GM12878 (cell line): Measurements from ENCODE around the gene SHQ1. TPM values are rescaled to one million over a fixed set of nuclear protein-coding genes. Genes with fewer than 3 reads are reported as not detected.

Experiments used
- ATF7 ChIP-seq: fragments of 450-650 bp; IDR thresholded peaks from 2 replicates; pipeline ENCODE4 v1.6.1; 2016; ENCODE audit warnings: low read depth, mild to moderate bottlenecking
- BCL11A ChIP-seq: IDR thresholded peaks from 2 replicates; pipeline ENCODE4 v1.6.1; 2011; ENCODE audit warnings: low read depth, low read length
- CEBPB ChIP-seq, 2 experiments: fragments of 150-350 bp in 1 of 2; IDR thresholded peaks; 2 replicates each; pipeline ENCODE4 v1.6.1; 2012 to 2014; ENCODE audit warnings: low read depth in 2 of 2, low read length in 2 of 2, borderline replicate concordance in 1 of 2, inconsistent platforms in 1 of 2
- EGR1 ChIP-seq, 2 experiments: IDR thresholded peaks; 1 replicate in 1 of 2; 2 replicates in 1 of 2; pipeline ENCODE4 v1.6.1; 2011 to 2012; ENCODE audit warnings: low read depth in 2 of 2, low read length in 2 of 2, borderline replicate concordance in 1 of 2, mild to moderate bottlenecking in 1 of 2, moderate library complexity in 1 of 2
- EP300 ChIP-seq, 2 experiments: fragments of 150-350 bp in 1 of 2; IDR thresholded peaks; 2 replicates each; pipeline ENCODE4 v1.6.1; 2011 to 2012; ENCODE audit warnings: low read depth in 2 of 2, low read length in 2 of 2, borderline replicate concordance in 1 of 2, improper control_type of control experiment in 1 of 2, inconsistent platforms in 1 of 2; ENCODE audit not compliant: control insufficient read depth in 1 of 2
- GATAD2B ChIP-seq: fragments of 450-650 bp; conservative IDR thresholded peaks from 2 replicates; pipeline ENCODE4 v1.6.1; 2017; ENCODE audit warnings: low read depth, mild to moderate bottlenecking, moderate library complexity
- IKZF1 ChIP-seq: fragments of 450-650 bp; conservative IDR thresholded peaks from 2 replicates; pipeline ENCODE4 v1.6.1; 2017; ENCODE audit warnings: antibody characterized with exemption, mild to moderate bottlenecking
- MEF2B ChIP-seq: fragments of 450-650 bp; IDR thresholded peaks from 2 replicates; pipeline ENCODE4 v1.6.1; 2018; ENCODE audit warnings: mild to moderate bottlenecking, moderate library complexity; ENCODE audit not compliant: partially characterized antibody, poor library complexity, severe bottlenecking
- NFXL1 ChIP-seq: fragments of 450-650 bp; IDR thresholded peaks from 2 replicates; pipeline ENCODE4 v1.6.1; 2017; ENCODE audit warnings: antibody characterized with exemption, mild to moderate bottlenecking, borderline replicate concordance
- PML ChIP-seq: IDR thresholded peaks from 2 replicates; pipeline ENCODE4 v1.6.1; 2012; ENCODE audit warnings: low read length, inconsistent platforms
- RB1 ChIP-seq: fragments of 450-650 bp; formaldehyde crosslinking; IDR thresholded peaks from 2 replicates; pipeline ENCODE4 v1.6.1; 2017; ENCODE audit warnings: mild to moderate bottlenecking, borderline replicate concordance
- SREBF1 ChIP-seq: IDR thresholded peaks from 2 replicates; pipeline ENCODE4 v1.6.1; 2012; ENCODE audit warnings: mild to moderate bottlenecking, low read length
- TCF12 ChIP-seq: IDR thresholded peaks from 2 replicates; pipeline ENCODE4 v1.6.1; 2011; ENCODE audit warnings: low read depth, mild to moderate bottlenecking, low read length
- WRNIP1 ChIP-seq: IDR thresholded peaks from 2 replicates; pipeline ENCODE4 v1.6.1; 2011; ENCODE audit warnings: low read depth, low read length, improper control_type of control experiment, borderline replicate concordance
- ZSCAN29 ChIP-seq: fragments of 450-650 bp; IDR thresholded peaks from 2 replicates; pipeline ENCODE4 v1.6.1; 2017; ENCODE audit warnings: mild to moderate bottlenecking, moderate library complexity
- polyA plus RNA-seq, 11 experiments: library from polyadenylated mRNA; depleted of rRNA in 4 of 11; unstranded in 6 of 11; stranded (reverse) in 5 of 11; fragments of >200 nt; fragmentation: Nextera tagmentation in 4 of 11; fragmentation: Illumina TruSeq in 1 of 11; extraction: Ambion mirVana in 4 of 11; extraction: Trizol in 1 of 11; gene quantifications; 1 replicate in 1 of 11; 2 replicates in 10 of 11; pipeline versions ENCODE4 v1.2.1 to v1.2.3, GENCODE V29; 2011 to 2016; ENCODE audit warnings: inconsistent platforms in 2 of 11, missing spikeins in 2 of 11, low read depth in 1 of 11
- total RNA-seq, 4 experiments: library from RNA; depleted of rRNA in 3 of 4; stranded (reverse); fragments of >200 nt in 3 of 4; fragmentation: Illumina TruSeq in 1 of 4; extraction: Trizol in 1 of 4; gene quantifications; 2 replicates each; pipeline versions ENCODE4 v1.2.1 to v1.2.3, GENCODE V29; 2013 to 2021
- TF ChIP-seq, protein P1 (sequence below): fragments of 450-650 bp; formaldehyde crosslinking; IDR thresholded peaks from 2 replicates; pipeline ENCODE4 v1.4.0; 2020; ENCODE audit warnings: mild to moderate bottlenecking, moderate library complexity
- TF ChIP-seq, protein P2 (sequence below): IDR thresholded peaks from 2 replicates; pipeline ENCODE4 v1.6.1; 2012; ENCODE audit warnings: low read depth, low read length, improper control_type of control experiment
- TF ChIP-seq, protein P3 (sequence below): fragments of 450-650 bp; IDR thresholded peaks from 2 replicates; pipeline ENCODE4 v1.6.1; 2017; ENCODE audit warnings: low read depth, mild to moderate bottlenecking, moderate library complexity
- TF ChIP-seq, protein P4 (sequence below): fragments of 450-650 bp; IDR thresholded peaks from 2 replicates; pipeline ENCODE4 v1.6.1; 2018; ENCODE audit warnings: mild to moderate bottlenecking, low read depth, moderate library complexity; ENCODE audit not compliant: partially characterized antibody

Gene SHQ1
- total and polyA plus RNA-seq, 10 of the 15 experiments (the other 5 are each of a cell fraction or from before 2014, with no cell fraction given), result 12.6 to 51.7 (median 24.5) TPM

DNA sequence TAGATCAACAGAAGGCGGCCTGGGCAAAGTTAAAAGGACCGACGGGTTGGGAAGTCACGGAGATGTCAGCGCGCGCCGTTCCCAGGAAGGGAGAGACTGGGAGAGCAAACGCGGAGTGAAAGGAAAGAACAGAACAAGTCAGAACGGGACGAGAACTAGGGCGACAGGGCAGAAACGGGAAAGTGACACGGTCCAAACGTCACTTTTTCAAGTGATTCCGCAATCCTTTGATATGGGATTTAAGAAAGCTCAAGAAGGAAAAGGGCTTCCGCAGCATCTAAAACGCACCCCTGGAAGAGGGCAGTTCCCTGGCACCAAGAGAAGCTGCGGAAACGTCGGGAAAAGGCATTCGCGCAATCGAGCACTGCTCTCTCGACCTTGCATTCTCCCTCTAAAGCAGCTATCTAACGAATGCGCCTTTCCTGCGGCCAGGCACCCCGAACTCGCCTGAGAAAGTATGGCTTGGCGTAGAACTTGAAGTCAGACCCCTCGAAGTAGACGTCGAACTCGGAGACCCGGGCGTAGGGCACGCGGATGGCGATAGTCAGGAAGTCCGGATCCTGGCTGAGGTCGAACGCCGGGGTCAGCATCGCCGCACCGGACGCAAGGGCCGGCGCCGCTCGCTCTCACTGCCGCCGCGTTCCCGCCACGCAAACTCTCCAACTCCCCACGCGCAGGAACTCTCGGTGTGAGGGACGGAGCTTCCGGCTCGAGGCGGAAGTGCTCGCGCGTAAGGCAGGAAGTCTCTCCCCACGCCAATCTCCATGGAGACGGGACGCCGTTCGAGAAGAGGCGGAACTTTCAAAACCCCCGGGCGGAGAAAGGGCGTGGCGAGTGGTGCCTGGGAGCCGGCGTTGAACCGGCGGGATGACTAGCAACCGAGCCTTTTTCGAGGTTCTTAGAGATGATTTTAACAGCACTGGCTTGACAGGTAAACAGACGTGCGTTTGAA, at the start of gene SHQ1 (continued):
- TF ChIP-seq, protein P1, sequence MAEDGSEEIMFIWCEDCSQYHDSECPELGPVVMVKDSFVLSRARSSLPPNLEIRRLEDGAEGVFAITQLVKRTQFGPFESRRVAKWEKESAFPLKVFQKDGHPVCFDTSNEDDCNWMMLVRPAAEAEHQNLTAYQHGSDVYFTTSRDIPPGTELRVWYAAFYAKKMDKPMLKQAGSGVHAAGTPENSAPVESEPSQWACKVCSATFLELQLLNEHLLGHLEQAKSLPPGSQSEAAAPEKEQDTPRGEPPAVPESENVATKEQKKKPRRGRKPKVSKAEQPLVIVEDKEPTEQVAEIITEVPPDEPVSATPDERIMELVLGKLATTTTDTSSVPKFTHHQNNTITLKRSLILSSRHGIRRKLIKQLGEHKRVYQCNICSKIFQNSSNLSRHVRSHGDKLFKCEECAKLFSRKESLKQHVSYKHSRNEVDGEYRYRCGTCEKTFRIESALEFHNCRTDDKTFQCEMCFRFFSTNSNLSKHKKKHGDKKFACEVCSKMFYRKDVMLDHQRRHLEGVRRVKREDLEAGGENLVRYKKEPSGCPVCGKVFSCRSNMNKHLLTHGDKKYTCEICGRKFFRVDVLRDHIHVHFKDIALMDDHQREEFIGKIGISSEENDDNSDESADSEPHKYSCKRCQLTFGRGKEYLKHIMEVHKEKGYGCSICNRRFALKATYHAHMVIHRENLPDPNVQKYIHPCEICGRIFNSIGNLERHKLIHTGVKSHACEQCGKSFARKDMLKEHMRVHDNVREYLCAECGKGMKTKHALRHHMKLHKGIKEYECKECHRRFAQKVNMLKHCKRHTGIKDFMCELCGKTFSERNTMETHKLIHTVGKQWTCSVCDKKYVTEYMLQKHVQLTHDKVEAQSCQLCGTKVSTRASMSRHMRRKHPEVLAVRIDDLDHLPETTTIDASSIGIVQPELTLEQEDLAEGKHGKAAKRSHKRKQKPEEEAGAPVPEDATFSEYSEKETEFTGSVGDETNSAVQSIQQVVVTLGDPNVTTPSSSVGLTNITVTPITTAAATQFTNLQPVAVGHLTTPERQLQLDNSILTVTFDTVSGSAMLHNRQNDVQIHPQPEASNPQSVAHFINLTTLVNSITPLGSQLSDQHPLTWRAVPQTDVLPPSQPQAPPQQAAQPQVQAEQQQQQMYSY (CRISPR knock-in tag), result no peak
- TF ChIP-seq RB1 (peak; percentile 79; the same call in 1 of the 2 replicates), NFXL1 (no peak), SREBF1 (no peak), ZSCAN29 (no peak), EP300 (IDR thresholded peaks at IDR 0.05; ENCODE audit: borderline replicate concordance in 1 of 2, control insufficient read depth in 1 of 2, low read depth in 2 of 2, low read length in 2 of 2) (no peak), PML (peak; percentile 3; the same call in 1 of the 2 replicates), IKZF1 (peak; percentile 73; the same call in 1 of the 2 replicates), ATF7 (no peak), WRNIP1 (no peak), GATAD2B (0 out of 2 replicates have a peak, but pooled peaks have one; percentile 52), BCL11A (no peak), TCF12 (no peak), MEF2B (no peak), EGR1 (IDR thresholded peaks at IDR 0.05; ENCODE audit: borderline replicate concordance in 1 of 2, low read depth in 2 of 2, low read length in 2 of 2) (peak; percentile 40 to 62; a peak in 2 of 3 replicates), CEBPB (IDR thresholded peaks at IDR 0.05; ENCODE audit: borderline replicate concordance in 1 of 2, low read depth in 2 of 2, low read length in 2 of 2) (no peak)
- TF ChIP-seq, protein P2, sequence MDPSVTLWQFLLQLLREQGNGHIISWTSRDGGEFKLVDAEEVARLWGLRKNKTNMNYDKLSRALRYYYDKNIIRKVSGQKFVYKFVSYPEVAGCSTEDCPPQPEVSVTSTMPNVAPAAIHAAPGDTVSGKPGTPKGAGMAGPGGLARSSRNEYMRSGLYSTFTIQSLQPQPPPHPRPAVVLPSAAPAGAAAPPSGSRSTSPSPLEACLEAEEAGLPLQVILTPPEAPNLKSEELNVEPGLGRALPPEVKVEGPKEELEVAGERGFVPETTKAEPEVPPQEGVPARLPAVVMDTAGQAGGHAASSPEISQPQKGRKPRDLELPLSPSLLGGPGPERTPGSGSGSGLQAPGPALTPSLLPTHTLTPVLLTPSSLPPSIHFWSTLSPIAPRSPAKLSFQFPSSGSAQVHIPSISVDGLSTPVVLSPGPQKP, result peak; percentile 64; the same call in 1 of the 2 replicates
- TF ChIP-seq, protein P3, sequence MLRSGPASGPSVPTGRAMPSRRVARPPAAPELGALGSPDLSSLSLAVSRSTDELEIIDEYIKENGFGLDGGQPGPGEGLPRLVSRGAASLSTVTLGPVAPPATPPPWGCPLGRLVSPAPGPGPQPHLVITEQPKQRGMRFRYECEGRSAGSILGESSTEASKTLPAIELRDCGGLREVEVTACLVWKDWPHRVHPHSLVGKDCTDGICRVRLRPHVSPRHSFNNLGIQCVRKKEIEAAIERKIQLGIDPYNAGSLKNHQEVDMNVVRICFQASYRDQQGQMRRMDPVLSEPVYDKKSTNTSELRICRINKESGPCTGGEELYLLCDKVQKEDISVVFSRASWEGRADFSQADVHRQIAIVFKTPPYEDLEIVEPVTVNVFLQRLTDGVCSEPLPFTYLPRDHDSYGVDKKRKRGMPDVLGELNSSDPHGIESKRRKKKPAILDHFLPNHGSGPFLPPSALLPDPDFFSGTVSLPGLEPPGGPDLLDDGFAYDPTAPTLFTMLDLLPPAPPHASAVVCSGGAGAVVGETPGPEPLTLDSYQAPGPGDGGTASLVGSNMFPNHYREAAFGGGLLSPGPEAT, result no peak
- TF ChIP-seq, protein P4, sequence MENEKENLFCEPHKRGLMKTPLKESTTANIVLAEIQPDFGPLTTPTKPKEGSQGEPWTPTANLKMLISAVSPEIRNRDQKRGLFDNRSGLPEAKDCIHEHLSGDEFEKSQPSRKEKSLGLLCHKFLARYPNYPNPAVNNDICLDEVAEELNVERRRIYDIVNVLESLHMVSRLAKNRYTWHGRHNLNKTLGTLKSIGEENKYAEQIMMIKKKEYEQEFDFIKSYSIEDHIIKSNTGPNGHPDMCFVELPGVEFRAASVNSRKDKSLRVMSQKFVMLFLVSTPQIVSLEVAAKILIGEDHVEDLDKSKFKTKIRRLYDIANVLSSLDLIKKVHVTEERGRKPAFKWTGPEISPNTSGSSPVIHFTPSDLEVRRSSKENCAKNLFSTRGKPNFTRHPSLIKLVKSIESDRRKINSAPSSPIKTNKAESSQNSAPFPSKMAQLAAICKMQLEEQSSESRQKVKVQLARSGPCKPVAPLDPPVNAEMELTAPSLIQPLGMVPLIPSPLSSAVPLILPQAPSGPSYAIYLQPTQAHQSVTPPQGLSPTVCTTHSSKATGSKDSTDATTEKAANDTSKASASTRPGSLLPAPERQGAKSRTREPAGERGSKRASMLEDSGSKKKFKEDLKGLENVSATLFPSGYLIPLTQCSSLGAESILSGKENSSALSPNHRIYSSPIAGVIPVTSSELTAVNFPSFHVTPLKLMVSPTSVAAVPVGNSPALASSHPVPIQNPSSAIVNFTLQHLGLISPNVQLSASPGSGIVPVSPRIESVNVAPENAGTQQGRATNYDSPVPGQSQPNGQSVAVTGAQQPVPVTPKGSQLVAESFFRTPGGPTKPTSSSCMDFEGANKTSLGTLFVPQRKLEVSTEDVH, result no peak
